HS-27A (cell line): Measurements from ENCODE around the gene ZBTB22.
"Not testable (repeated sequence)": the region's sequence is repeated elsewhere in the genome, so short reads cannot be mapped to it uniquely, and the experiment has no call there.

ENCODE experiments used
- DNase-seq: peaks from one replicate; pipeline ENCODE4 v3.0.0-alpha.2; 2012; ENCODE audit warnings: low read depth, missing footprints

Gene ZBTB22

GRCh38 chr6:33299237-33299944, 18.2 kb downstream of the ZBTB22 start:
- peak; percentile 86 for DNase-seq

GRCh38 chr6:33298773-33299236, 18.7 kb downstream of the ZBTB22 start, which contains the start of gene RGL2:
Gene RGL2 (minus strand): TSS chr6:33298942. CDS start chr6:33298610, 332 bp downstream.
- DNase-seq = no peak

- no peak for DNase-seq
Measured at GRCh38 chr6:33297956-33298772, 19.4 kb downstream of the ZBTB22 start.

GRCh38 chr6:33297406-33297955, 20.1 kb downstream of the ZBTB22 start:
- DNase-seq = no peak

GRCh38 chr6:33296797-33297405, 20.6 kb downstream of the ZBTB22 start:
- DNase-seq = no peak

- no peak for DNase-seq
Measured at GRCh38 chr6:33295621-33296369, 21.7 kb downstream of the ZBTB22 start.

GRCh38 chr6:33294086-33294823, 23.3 kb downstream of the ZBTB22 start:
- no peak for DNase-seq

- no peak for DNase-seq
Measured at GRCh38 chr6:33292996-33293682, 24.4 kb downstream of the ZBTB22 start.

GRCh38 chr6:33290459-33290858, 27.1 kb downstream of the ZBTB22 start:
- no peak for DNase-seq

- no peak for DNase-seq
Measured at GRCh38 chr6:33289784-33290315, 27.7 kb downstream of the ZBTB22 start.

- peak; percentile 85 for DNase-seq
Measured at GRCh38 chr6:33288921-33289783, 28.4 kb downstream of the ZBTB22 start, which contains the start of the genes PFDN6 and WDR46. Gene PFDN6 (plus strand): TSS chr6:33289601. CDS start chr6:33289857, 256 bp downstream. Gene WDR46 (minus strand): TSS chr6:33289239. CDS start chr6:33289170, 69 bp downstream.

GRCh38 chr6:33288141-33288920, 29.2 kb downstream of the ZBTB22 start:
- DNase-seq = no peak

- no peak for DNase-seq
Measured at GRCh38 chr6:33286946-33287914, 30.3 kb downstream of the ZBTB22 start.

GRCh38 chr6:33285214-33285613, 32.3 kb downstream of the ZBTB22 start:
- DNase-seq = not testable (repeated sequence)

- DNase-seq = no peak
Measured at GRCh38 chr6:33280539-33280938, 37.0 kb downstream of the ZBTB22 start.

- DNase-seq = no peak
Measured at GRCh38 chr6:33279971-33280511, 37.5 kb downstream of the ZBTB22 start.
